ENCODE measurements around the gene CYBA.
A peak's percentile ranks its signal among the peaks of the same experiment; 100 is the strongest.

The CYBA gene

GRCh38 chr16:88638323-88639230, 12.3 kb downstream of the CYBA start, which contains the start of gene IL17C:
Gene IL17C, plus strand, starts transcription at chr16:88638572. Its CDS starts 70 bp downstream, at chr16:88638642.
- H3K4me3 Mint-ChIP-seq: peak within 1 kb of the TSS; percentile 55
- peaks cover 42% of the 10 kb centered on the region for H3K4me1 Mint-ChIP-seq
- no peaks in the 10 kb centered on the region for H3K9me3 Mint-ChIP-seq
- H3K36me3 Mint-ChIP-seq: peaks cover 11% of the 10 kb centered on the region
- ATAC-seq (ENCODE audit: low read depth) (peak; percentile 47), DNase-seq (ENCODE audit: low spot score in 2 of 2) (peak; percentile 52 to 56)
- H3K27ac Mint-ChIP-seq: peak within 1 kb of the TSS; percentile 84
- no peaks in the 10 kb centered on the region for H3K27me3 Mint-ChIP-seq

DNA sequence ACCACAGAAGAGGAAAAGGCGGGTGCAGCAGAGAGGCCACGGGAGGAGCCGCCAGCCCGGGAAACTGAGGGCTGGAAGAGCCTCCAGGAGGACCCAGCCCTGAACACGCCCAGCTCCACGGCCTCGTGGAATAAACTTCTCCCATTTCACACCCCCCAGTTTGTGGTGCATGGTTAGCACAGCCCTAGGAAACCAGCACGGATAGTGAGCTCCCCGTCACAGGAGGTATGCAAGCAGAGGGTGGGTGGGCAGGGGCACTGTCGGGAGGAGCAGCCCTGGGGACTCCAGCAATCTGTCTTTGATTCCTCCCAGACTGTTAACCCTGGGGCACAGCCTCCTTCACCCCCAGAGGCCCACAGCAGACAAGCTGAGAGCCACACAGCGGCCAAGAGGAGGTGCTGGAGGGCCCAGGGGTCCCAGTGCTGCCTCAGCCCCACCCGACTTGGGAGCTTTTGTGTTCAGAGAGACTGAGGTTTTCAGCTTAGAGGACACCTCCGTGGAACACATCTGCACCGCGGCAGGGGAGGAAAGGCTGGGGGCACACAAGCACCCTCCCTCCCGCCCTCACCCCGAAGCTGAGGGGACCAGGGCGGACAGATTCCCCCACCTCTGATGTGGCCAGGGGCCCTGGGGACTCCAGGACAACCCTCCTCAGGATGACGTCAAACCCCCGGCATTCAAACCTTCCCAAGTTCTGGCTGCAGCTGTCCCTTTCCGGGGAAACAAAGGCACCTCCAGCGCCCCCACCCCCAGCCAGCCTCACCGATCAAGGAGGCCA, 14.2 kb downstream of the CYBA start:
- no peak overlapping the region for H3K4me3 Mint-ChIP-seq

DNA sequence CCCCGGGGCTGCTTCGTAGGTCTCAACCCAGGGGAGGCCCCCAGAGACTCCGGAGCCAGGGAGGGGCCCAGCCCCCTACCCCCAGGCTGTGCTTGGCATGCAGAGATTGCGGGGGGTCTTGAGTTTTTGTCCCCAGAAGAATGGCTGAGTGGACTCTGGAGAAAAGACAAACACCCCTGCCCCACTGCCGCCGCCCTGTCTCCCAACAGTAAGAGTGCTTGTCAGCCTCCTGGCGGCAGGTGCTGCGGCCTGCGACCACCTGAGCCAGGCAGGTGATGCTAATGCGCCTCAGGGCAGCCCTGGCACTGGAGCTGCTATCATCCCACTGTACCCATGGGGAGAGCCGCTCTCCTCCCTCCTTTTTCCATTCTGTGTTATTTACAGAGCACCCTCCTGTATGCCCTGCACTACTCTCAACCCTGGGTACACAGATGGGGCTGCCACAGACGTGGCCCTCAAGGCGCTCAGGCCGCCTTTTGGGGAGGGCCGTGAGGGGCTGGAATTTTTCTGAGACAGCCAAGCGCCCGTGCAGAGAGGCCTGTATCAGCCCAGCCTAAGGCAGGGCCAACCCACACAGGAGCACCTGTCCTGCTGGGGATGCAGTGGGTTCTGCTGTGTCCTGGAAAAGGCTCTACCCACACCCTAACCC, 15.1 kb downstream of the CYBA start:
- ATAC-seq (ENCODE audit: low read depth) (no peak), DNase-seq (ENCODE audit: low spot score in 2 of 2) (no peak)
- Mint-ChIP-seq H3K27me3 (no peaks in the 10 kb centered on the region), H3K36me3 (peaks cover 2% of the 10 kb centered on the region), H3K4me1 (peaks cover 33% of the 10 kb centered on the region), H3K9me3 (no peaks in the 10 kb centered on the region), H3K4me3 (peak overlapping the region; percentile 61), H3K27ac (no peak overlapping the region)

More for the DNA sequence above, 14.2 kb downstream of the CYBA start:
- H3K36me3 Mint-ChIP-seq: peaks cover 2% of the 10 kb centered on the region
- no peaks in the 10 kb centered on the region for H3K27me3 Mint-ChIP-seq
- H3K9me3 Mint-ChIP-seq: no peaks in the 10 kb centered on the region
- no peak overlapping the region for H3K27ac Mint-ChIP-seq
- H3K4me1 Mint-ChIP-seq: peaks cover 36% of the 10 kb centered on the region
- no peak for DNase-seq (ENCODE audit: low spot score in 2 of 2)
- no peak for ATAC-seq (ENCODE audit: low read depth)

- peaks cover 27% of the 10 kb centered on the region for H3K4me1 Mint-ChIP-seq
- no peak for DNase-seq (ENCODE audit: low spot score in 2 of 2)
- H3K27me3 Mint-ChIP-seq: no peaks in the 10 kb centered on the region
- peaks cover 2% of the 10 kb centered on the region for H3K36me3 Mint-ChIP-seq
- H3K9me3 Mint-ChIP-seq: no peaks in the 10 kb centered on the region
- peak overlapping the region; percentile 84 for H3K4me3 Mint-ChIP-seq
- ATAC-seq (ENCODE audit: low read depth): no peak
- H3K27ac Mint-ChIP-seq: peak overlapping the region; percentile 63
These were observed 15.7 kb downstream of the CYBA start for GRCh38 chr16:88634994-88635670.

DNA sequence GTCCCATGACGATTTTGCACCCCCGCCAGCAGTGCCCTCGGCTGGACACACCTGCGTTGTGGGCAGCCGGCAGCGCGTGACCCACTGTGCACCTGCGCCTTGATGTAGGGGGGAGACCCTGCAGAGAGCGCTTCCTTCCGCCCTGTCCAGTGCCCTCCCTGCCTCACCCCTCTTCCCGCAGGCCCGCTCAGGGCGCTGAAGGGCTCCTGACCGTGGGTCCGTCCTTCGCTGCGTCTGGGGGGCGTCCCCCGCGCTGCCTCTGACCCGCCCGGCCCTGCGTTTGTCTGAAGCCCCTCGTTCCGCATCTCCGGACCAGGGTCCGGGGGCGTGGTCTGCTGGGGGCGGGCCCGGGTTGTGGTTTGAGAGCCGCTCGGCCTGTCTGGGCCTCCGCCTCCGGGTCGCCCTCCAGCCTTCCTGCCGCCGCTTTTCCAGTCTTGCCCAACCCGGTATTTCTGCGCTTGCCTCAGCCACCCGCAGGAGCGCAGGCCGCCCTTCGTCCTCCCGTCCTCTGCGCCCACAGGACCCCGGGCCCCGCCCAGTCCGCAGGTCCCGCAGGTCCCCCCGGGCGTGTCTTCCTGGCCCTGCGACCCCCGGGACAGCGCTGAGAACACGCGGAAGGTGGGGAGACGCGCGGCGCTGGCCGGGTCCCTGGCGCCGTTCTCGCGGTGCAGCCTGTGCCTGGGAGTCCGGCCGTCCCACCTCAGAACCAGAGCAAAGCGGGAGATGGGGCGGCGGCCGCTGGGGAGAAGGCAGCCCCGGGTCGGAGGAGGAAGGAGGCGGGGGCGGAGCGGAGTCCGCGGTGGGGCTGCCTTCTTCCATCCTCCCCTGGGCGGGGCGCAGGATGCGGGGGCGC, 16.5 kb downstream of the CYBA start:
- Mint-ChIP-seq H3K27ac (peak overlapping the region; percentile 28), H3K4me1 (peaks cover 24% of the 10 kb centered on the region), H3K27me3 (no peaks in the 10 kb centered on the region), H3K36me3 (peaks cover 2% of the 10 kb centered on the region), H3K9me3 (no peaks in the 10 kb centered on the region), H3K4me3 (peak overlapping the region; percentile 84)
- ATAC-seq (ENCODE audit: low read depth) (peak; percentile 41), DNase-seq (ENCODE audit: low spot score in 2 of 2) (peak in 1 of 2 donors; percentile 60)

- peaks cover 22% of the 10 kb centered on the region for H3K4me1 Mint-ChIP-seq
- ATAC-seq (ENCODE audit: low read depth) (peak; percentile 30), DNase-seq (ENCODE audit: low spot score in 2 of 2) (peak in 1 of 2 donors; percentile 50)
- H3K36me3 Mint-ChIP-seq: peaks cover 2% of the 10 kb centered on the region
- no peaks in the 10 kb centered on the region for H3K9me3 Mint-ChIP-seq
- H3K27me3 Mint-ChIP-seq: no peaks in the 10 kb centered on the region
- peak overlapping the region; percentile 84 for H3K4me3 Mint-ChIP-seq
- peak overlapping the region; percentile 20 for H3K27ac Mint-ChIP-seq
These were observed 17.1 kb downstream of the CYBA start for GRCh38 chr16:88633684-88634140.

GRCh38 chr16:88632587-88632930, 18.3 kb downstream of the CYBA start:
- DNase-seq (ENCODE audit: low spot score in 2 of 2) (no peak), ATAC-seq (ENCODE audit: low read depth) (no peak)
- no peaks in the 10 kb centered on the region for H3K36me3 Mint-ChIP-seq
- H3K27me3 Mint-ChIP-seq: no peaks in the 10 kb centered on the region
- no peak overlapping the region for H3K27ac Mint-ChIP-seq
- H3K4me1 Mint-ChIP-seq: peaks cover 13% of the 10 kb centered on the region
- no peaks in the 10 kb centered on the region for H3K9me3 Mint-ChIP-seq
- H3K4me3 Mint-ChIP-seq: no peak overlapping the region

- no peak overlapping the region for H3K4me3 Mint-ChIP-seq
- ATAC-seq (ENCODE audit: low read depth): no peak
- H3K27me3 Mint-ChIP-seq: no peaks in the 10 kb centered on the region
- peaks cover 13% of the 10 kb centered on the region for H3K4me1 Mint-ChIP-seq
- DNase-seq (ENCODE audit: low spot score in 2 of 2): no peak
- H3K27ac Mint-ChIP-seq: no peak overlapping the region
- H3K9me3 Mint-ChIP-seq: no peaks in the 10 kb centered on the region
- no peaks in the 10 kb centered on the region for H3K36me3 Mint-ChIP-seq
These were observed 18.8 kb downstream of the CYBA start for GRCh38 chr16:88631920-88632586.

GRCh38 chr16:88631384-88631783, 19.5 kb downstream of the CYBA start:
- no peak overlapping the region for H3K27ac Mint-ChIP-seq
- peaks cover 2% of the 10 kb centered on the region for H3K36me3 Mint-ChIP-seq
- no peak overlapping the region for H3K4me3 Mint-ChIP-seq
- DNase-seq (ENCODE audit: low spot score in 2 of 2): no peak
- H3K4me1 Mint-ChIP-seq: peaks cover 13% of the 10 kb centered on the region
- no peaks in the 10 kb centered on the region for H3K27me3 Mint-ChIP-seq
- no peaks in the 10 kb centered on the region for H3K9me3 Mint-ChIP-seq
- no peak for ATAC-seq (ENCODE audit: low read depth)

DNA sequence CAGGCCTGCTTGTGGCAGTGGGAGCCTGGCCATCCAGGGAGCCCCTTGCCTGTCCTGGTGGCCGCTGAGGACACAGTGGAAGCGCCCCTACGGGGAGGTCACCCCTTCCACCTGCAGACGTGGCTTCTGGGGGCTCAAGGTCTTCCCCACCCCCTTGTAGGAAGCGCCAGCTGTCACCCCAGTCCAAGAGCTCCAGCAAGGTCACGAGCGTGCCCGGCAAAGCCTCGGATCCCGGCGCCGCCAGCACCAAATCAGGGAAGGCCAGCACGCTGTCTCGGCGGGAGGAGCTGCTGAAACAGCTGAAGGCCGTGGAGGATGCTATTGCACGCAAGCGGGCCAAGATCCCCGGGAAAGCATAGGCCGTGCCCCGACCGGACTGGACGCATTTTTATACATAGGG, 19.9 kb downstream of the CYBA start:
- H3K27me3 Mint-ChIP-seq: no peaks in the 10 kb centered on the region
- H3K4me1 Mint-ChIP-seq: peaks cover 12% of the 10 kb centered on the region
- H3K9me3 Mint-ChIP-seq: no peaks in the 10 kb centered on the region
- H3K4me3 Mint-ChIP-seq: no peak overlapping the region
- H3K36me3 Mint-ChIP-seq: peaks cover 2% of the 10 kb centered on the region
- no peak overlapping the region for H3K27ac Mint-ChIP-seq
- no peak for ATAC-seq (ENCODE audit: low read depth)
- DNase-seq (ENCODE audit: low spot score in 2 of 2): no peak

DNA sequence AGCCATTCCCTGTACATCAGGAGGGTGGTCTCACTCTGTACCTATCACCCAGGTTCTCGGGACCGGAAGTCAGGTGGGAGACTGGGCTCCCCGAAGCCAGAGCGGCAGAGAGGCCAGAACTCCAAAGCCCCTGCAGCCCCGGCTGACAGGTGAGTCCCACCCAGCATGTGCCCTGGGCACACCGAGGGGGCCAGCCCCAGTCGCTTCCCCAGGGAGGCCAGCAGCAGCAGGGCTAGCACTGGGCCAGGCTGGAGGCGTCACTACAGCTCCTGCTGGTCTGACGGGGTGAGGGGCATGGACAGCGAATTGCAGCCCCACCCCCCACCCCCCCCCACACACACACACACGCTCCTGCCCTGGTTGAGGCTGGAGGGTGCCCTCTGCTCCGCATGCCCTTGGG, 20.4 kb downstream of the CYBA start:
- ATAC-seq (ENCODE audit: low read depth): no peak
- no peaks in the 10 kb centered on the region for H3K9me3 Mint-ChIP-seq
- H3K27ac Mint-ChIP-seq: no peak overlapping the region
- no peak for DNase-seq (ENCODE audit: low spot score in 2 of 2)
- H3K36me3 Mint-ChIP-seq: peaks cover 2% of the 10 kb centered on the region
- peaks cover 9% of the 10 kb centered on the region for H3K4me1 Mint-ChIP-seq
- H3K4me3 Mint-ChIP-seq: no peak overlapping the region
- no peaks in the 10 kb centered on the region for H3K27me3 Mint-ChIP-seq

DNA sequence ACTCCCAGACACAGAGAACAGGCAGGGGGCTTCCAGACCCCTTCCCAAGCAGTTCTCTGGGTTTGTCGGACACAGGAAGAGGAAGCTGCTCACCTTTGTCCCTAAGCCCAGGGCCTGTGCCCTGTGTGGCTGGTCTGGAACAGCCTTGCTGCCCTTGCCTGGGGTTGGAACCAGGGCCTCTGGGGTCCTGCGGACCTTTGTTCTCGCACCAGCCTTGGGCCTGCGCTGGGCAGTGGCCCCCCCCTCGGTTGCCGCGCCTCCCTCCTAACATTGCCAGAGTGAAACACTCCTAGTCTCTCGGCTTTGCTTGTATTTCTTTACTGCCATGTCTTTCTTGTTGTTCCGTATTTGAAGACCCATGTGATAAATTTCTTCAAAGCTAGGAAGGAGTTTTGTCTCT, 21.0 kb downstream of the CYBA start:
- Mint-ChIP-seq H3K27me3 (no peaks in the 10 kb centered on the region), H3K9me3 (no peaks in the 10 kb centered on the region), H3K36me3 (peaks cover 2% of the 10 kb centered on the region), H3K27ac (no peak overlapping the region), H3K4me3 (no peak overlapping the region), H3K4me1 (peaks cover 6% of the 10 kb centered on the region)
- DNase-seq (ENCODE audit: low spot score in 2 of 2) (no peak), ATAC-seq (ENCODE audit: low read depth) (no peak)
